COR-L47 (cell line): Measurements from ENCODE around the gene PTPRG.

Experiments
- DNase-seq: peaks from one replicate; lab custom pipeline; 2025; lab: John Stamatoyannopoulos, UW

Gene PTPRG

GRCh38 chr3:62281726-62282125, 720.4 kb downstream of the PTPRG start:
- DNase-seq: no peak

- no peak for DNase-seq
Observed at GRCh38 chr3:62284442-62284841, 723.1 kb downstream of the PTPRG start.

- no peak for DNase-seq
Observed at GRCh38 chr3:62287392-62287927, 726.1 kb downstream of the PTPRG start.

GRCh38 chr3:62289922-62290321, 728.6 kb downstream of the PTPRG start:
- no peak for DNase-seq

- no peak for DNase-seq
Observed at GRCh38 chr3:62293051-62293780, 731.8 kb downstream of the PTPRG start.

- no peak for DNase-seq
Observed at GRCh38 chr3:62295571-62295970, 734.2 kb downstream of the PTPRG start.

- DNase-seq: no peak
Observed at GRCh38 chr3:62300617-62301016, 739.2 kb downstream of the PTPRG start.

GRCh38 chr3:62312201-62312600, 750.8 kb downstream of the PTPRG start:
- no peak for DNase-seq

- DNase-seq: no peak
Observed at GRCh38 chr3:62316525-62316924, 755.2 kb downstream of the PTPRG start.

- DNase-seq: no peak
Observed at GRCh38 chr3:62318365-62318751, 757.0 kb downstream of the PTPRG start.

- DNase-seq: peak; percentile 81
Observed at GRCh38 chr3:62318752-62319569, 757.6 kb downstream of the PTPRG start.

- DNase-seq: peak; percentile 50
Observed at GRCh38 chr3:62319570-62320243, 758.3 kb downstream of the PTPRG start.

- no peak for DNase-seq
Observed at GRCh38 chr3:62323241-62323640, 761.9 kb downstream of the PTPRG start.

GRCh38 chr3:62325896-62326295, 764.5 kb downstream of the PTPRG start:
- DNase-seq: no peak

- no peak for DNase-seq
Observed at GRCh38 chr3:62329971-62330370, 768.6 kb downstream of the PTPRG start.

- no peak for DNase-seq
Observed at GRCh38 chr3:62332017-62332416, 770.6 kb downstream of the PTPRG start.

- no peak for DNase-seq
Observed at GRCh38 chr3:62332835-62333244, 771.5 kb downstream of the PTPRG start.

GRCh38 chr3:62335196-62335595, 773.8 kb downstream of the PTPRG start:
- DNase-seq: no peak

- no peak for DNase-seq
Observed at GRCh38 chr3:62343755-62344154, 782.4 kb downstream of the PTPRG start.
